Right atrium auricular region (tissue), 2 donors: ENCODE measurements around the gene FNIP2. TPM values are rescaled to one million over a fixed set of nuclear protein-coding genes. Genes with fewer than 3 reads are reported as not detected.
"Not testable (repeated sequence)": the region's sequence is repeated elsewhere in the genome, so short reads cannot be mapped to it uniquely, and the experiment has no call there.

Source experiments
- DNase-seq: peaks from one replicate; pipeline ENCODE4 v3.0.0-alpha.2; 2019; ENCODE audit warnings: low spot score
- H3K27ac ChIP-seq, 2 donors: fragments of 200-600 bp; sonication (generic); 1 replicate in 1 of 2; 2 replicates in 1 of 2; pipeline ENCODE4 v1.5.1; 2016 to 2019
- H3K27me3 ChIP-seq, 2 donors: fragments of 200-600 bp; sonication (generic); one replicate each; pipeline versions ENCODE4 v1.5.1 to v1.6.0; 2017 to 2019
- H3K36me3 ChIP-seq: fragments of 200-600 bp; sonication (generic); one replicate; pipeline ENCODE4 v1.5.1; 2016
- H3K4me1 ChIP-seq, 2 donors: fragments of 200-600 bp; sonication (generic); one replicate each; pipeline versions ENCODE4 v1.5.1 to v1.6.0; 2017 to 2019
- H3K4me3 ChIP-seq, 2 donors: fragments of 200-600 bp; sonication (generic); 1 replicate in 1 of 2; 2 replicates in 1 of 2; pipeline ENCODE4 v1.5.1; 2017 to 2019; ENCODE audit warnings: mild to moderate bottlenecking in 1 of 2, moderate library complexity in 1 of 2
- H3K9me3 ChIP-seq, 2 donors: fragments of 200-600 bp; sonication (generic); one replicate each; pipeline ENCODE4 v1.5.1; 2019
- total RNA-seq, 2 donors: library from RNA; depleted of rRNA; stranded (reverse); fragments of >200 nt; gene quantifications; one replicate each; pipeline ENCODE4 v1.1.0, GENCODE V29; 2016
- TF ChIP-seq, protein P1 (sequence below), 2 donors: fragments of 200-600 bp; sonication (generic); IDR thresholded peaks; one replicate each; pipeline ENCODE4 v1.5.1; 2019; ENCODE audit warnings: antibody characterized with exemption in 2 of 2

The FNIP2 gene
- total RNA-seq, 2 donors from 2014 or later, result 38.3 to 42.4 TPM

DNA sequence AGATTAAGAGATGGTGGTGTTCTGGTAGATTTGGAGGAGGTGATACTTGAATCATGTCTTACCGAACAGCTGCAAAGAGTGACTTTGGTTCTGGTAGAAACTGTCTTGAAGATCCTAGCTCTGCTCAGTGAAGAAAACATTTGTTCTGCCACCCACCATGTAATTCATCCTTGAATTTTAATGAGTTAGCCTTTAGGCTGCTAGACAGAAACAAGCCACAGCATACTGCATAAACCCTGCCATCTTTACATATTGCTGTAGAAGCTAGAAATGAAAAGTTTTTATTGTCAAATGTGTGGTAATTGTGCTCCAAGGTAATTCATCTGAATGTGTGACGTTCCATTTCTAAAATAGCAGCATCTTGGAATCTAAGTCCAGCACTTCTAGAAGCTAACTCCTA, 173.1 kb downstream of the FNIP2 start:
- no peak overlapping the region for H3K27ac ChIP-seq
- no peak for DNase-seq
- H3K4me3 ChIP-seq, result no peak overlapping the region
- no peaks in the 10 kb centered on the region for H3K9me3 ChIP-seq
- H3K4me1 ChIP-seq, result no peaks in the 10 kb centered on the region
- no peaks in the 10 kb centered on the region for H3K27me3 ChIP-seq
- TF ChIP-seq, protein P1, sequence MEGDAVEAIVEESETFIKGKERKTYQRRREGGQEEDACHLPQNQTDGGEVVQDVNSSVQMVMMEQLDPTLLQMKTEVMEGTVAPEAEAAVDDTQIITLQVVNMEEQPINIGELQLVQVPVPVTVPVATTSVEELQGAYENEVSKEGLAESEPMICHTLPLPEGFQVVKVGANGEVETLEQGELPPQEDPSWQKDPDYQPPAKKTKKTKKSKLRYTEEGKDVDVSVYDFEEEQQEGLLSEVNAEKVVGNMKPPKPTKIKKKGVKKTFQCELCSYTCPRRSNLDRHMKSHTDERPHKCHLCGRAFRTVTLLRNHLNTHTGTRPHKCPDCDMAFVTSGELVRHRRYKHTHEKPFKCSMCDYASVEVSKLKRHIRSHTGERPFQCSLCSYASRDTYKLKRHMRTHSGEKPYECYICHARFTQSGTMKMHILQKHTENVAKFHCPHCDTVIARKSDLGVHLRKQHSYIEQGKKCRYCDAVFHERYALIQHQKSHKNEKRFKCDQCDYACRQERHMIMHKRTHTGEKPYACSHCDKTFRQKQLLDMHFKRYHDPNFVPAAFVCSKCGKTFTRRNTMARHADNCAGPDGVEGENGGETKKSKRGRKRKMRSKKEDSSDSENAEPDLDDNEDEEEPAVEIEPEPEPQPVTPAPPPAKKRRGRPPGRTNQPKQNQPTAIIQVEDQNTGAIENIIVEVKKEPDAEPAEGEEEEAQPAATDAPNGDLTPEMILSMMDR (IDR thresholded peaks at IDR 0.05), result no peak
- no peaks in the 10 kb centered on the region for H3K36me3 ChIP-seq

DNA sequence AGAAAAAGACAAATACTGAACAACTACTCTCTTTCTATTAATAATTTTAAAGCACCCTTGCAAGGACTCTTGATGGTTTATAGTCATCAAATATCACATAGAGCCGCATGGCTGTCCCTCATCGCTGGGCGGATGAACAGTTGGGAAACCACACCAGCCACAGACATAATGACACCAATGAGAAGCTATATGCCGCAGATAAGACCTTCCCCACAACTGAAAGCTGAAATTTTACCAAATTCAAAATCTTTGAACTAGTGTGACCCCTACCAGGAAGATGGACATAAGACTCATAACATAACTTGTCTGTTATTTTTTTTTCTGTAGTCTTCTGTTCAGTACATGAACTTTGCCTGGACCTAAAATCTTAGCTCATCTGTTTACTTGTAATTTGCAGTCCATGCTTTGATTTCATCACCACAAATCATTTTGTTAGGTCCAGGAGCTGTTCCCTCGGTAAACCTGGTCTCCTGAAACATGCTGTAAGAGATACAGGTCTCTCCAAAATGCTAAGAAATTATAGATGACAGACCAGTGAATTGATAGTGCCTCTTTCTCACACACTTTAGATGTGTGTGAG, 176.8 kb downstream of the FNIP2 start:
- H3K27ac ChIP-seq, result no peak overlapping the region
- no peaks in the 10 kb centered on the region for H3K36me3 ChIP-seq
- no peaks in the 10 kb centered on the region for H3K27me3 ChIP-seq
- no peaks in the 10 kb centered on the region for H3K9me3 ChIP-seq
- TF ChIP-seq, protein P1 (IDR thresholded peaks at IDR 0.05), result no peak
- no peak for DNase-seq
- H3K4me1 ChIP-seq, result no peaks in the 10 kb centered on the region
- H3K4me3 ChIP-seq, result no peak overlapping the region

DNA sequence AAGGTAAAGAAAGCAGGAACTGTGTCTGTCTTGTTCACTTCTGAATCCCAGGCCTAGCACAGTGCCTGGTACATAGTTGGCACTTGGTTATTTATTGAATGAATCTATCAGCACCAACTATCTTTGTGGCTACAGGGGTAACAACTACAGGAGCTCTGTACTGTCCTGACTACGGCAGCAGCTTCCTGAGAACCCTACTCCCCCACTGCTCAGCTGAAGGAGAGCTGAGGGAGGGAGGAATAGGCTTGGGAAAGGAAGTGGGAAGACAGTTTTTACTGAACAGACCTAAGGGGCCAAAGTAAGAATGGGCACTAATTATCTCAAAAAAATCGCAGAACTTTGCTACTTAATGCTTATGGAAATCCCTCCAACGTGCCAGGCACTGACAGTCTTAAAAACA, 178.0 kb downstream of the FNIP2 start:
- H3K27ac ChIP-seq, result no peak overlapping the region
- TF ChIP-seq, protein P1 (IDR thresholded peaks at IDR 0.05), result no peak
- DNase-seq, result no peak
- H3K4me3 ChIP-seq, result no peak overlapping the region
- no peaks in the 10 kb centered on the region for H3K4me1 ChIP-seq
- no peaks in the 10 kb centered on the region for H3K36me3 ChIP-seq
- peaks cover 0 to 6% of the 10 kb centered on the region in 2 donors for H3K9me3 ChIP-seq
- no peaks in the 10 kb centered on the region for H3K27me3 ChIP-seq

DNA sequence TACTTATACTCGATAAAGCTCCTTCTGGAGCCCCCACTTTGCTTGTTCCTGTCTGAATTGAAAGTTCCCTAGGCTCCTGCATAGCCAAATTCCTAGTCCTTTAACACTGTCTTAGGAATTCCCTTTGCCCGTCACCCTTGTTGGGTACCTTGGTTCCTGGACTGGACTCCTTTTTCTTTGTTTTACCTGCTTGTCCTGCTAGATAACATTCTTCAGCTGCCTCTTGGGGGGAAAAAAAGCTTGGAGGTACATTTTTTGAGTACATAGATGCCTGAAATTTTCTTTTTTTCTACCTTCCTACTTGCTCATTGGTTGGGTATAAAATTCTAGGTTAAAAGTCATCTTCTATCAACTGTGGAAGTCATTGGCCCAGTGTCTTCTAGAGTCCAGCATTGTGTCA, 179.2 kb downstream of the FNIP2 start:
- TF ChIP-seq, protein P1 (IDR thresholded peaks at IDR 0.05), result no peak
- H3K36me3 ChIP-seq, result no peaks in the 10 kb centered on the region
- no peaks in the 10 kb centered on the region for H3K4me1 ChIP-seq
- H3K9me3 ChIP-seq, result peaks cover 0 to 17% of the 10 kb centered on the region in 2 donors
- H3K4me3 ChIP-seq, result no peak overlapping the region
- H3K27ac ChIP-seq, result no peak overlapping the region
- H3K27me3 ChIP-seq, result no peaks in the 10 kb centered on the region
- no peak for DNase-seq

DNA sequence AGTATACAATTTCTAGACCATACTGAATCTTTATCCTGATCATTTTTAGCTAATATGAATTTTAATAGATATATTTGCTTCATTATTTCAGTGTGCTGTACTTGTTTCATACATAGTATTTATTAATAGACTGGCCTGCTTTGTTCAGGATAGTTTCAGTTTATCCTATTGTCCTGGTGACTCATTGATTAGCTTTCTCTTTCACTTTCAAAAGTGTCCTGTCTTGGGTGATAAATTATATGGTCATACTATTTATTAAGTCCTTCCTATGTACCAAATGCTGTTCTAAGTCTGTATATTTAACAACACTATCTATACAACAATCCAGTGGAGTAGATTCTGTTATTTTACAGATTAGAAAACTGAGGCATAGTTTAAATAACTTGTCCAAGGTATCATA, 180.3 kb downstream of the FNIP2 start:
- no peak overlapping the region for H3K4me3 ChIP-seq
- H3K4me1 ChIP-seq, result no peaks in the 10 kb centered on the region
- no peaks in the 10 kb centered on the region for H3K36me3 ChIP-seq

DNA sequence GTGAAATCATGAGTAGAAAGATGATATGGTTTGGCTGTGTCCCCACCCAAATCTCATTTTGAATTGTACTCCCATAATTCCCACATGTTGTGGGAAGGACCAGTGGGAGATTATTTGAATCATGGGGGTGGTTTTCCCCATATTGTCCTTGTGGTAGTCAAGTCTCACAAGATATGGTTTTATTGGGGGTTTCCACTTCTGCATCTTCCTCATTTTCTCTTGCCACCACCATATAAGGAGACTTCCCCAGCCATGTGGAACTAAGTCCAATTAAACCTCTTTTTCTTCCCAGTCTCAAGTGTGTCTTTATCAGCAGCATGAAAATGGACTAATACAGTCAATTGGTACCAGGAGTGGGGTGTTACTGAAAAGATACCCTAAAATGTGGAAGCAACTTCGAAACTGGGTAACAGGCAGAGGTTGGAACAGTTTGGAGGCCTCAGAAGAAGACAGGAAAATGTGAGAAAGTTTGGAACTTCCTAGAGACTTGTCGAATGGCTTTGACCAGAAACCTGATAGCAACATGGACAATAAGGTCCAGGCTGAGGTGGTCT, 183.5 kb downstream of the FNIP2 start:
- DNase-seq, H3K27ac ChIP-seq, H3K4me3 ChIP-seq, H3K36me3 ChIP-seq, H3K27me3 ChIP-seq, H3K4me1 ChIP-seq: not testable (repeated sequence)
- peaks cover 0 to 17% of the 10 kb centered on the region in 2 donors for H3K9me3 ChIP-seq

More for the DNA sequence above, 180.3 kb downstream of the FNIP2 start:
- Histone ChIP-seq H3K27me3 (no peaks in the 10 kb centered on the region), H3K27ac (no peak overlapping the region), H3K9me3 (peaks cover 0 to 17% of the 10 kb centered on the region in 2 donors)
- TF ChIP-seq, protein P1 (IDR thresholded peaks at IDR 0.05), result no peak
- DNase-seq, result no peak

DNA sequence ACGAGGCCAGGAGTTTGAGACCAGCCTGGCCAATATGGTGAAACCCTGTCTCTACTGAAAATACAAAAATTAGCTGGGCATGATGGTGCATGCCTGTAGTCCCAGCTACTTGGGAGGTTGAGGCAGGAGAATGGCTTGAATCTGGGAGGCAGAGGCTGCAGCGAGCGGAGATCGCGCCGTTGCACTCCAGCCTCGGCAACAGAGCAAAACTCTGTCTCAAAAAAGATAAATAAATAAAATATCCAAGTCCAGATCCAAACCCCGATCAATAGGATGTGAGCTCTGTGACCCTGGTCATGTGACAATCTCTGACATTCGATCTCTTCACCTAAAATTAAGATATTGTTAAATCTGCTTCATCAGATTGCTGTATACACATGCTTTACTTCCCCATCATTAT, 187.5 kb downstream of the FNIP2 start:
- not testable (repeated sequence) for DNase-seq, H3K4me3 ChIP-seq, H3K4me1 ChIP-seq, H3K27me3 ChIP-seq, H3K27ac ChIP-seq, H3K36me3 ChIP-seq
- H3K9me3 ChIP-seq, result peaks cover 0 to 16% of the 10 kb centered on the region in 2 donors

DNA sequence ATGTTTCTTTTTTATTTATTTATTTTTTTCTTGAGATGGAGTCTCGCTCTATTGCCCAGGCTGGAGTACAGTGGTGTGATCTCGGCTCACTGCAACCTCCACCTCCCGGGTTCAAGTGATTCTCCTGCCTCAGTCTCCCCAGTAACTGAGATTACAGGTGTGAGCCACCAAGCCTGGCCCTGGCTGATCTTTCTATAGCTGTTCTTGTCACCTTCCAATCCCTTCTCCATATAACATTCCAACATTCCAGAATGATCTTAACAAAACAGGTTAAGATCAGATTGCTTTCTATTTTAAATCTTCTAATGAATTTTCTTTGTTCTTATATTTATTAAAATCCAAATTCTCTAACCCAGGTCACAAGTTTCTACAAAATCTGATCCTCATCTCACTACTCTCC, 188.1 kb downstream of the FNIP2 start:
- DNase-seq, H3K36me3 ChIP-seq, H3K27me3 ChIP-seq, H3K4me1 ChIP-seq, H3K27ac ChIP-seq, H3K4me3 ChIP-seq: not testable (repeated sequence)
- H3K9me3 ChIP-seq, result peaks cover 0 to 10% of the 10 kb centered on the region in 2 donors
